GM19397 (cell line): ENCODE results near the gene SYNPO2L.
A peak's percentile ranks its signal among the peaks of the same experiment; 100 is the strongest.

ENCODE experiments used
- ATAC-seq: cut with Tn5 transposase; IDR thresholded peaks from one replicate; pipeline ENCODE4 v1.9.1; 2021; ENCODE audit warnings: mild to moderate bottlenecking, moderate library complexity; ENCODE audit not compliant: unreplicated experiment

SYNPO2L gene

DNA sequence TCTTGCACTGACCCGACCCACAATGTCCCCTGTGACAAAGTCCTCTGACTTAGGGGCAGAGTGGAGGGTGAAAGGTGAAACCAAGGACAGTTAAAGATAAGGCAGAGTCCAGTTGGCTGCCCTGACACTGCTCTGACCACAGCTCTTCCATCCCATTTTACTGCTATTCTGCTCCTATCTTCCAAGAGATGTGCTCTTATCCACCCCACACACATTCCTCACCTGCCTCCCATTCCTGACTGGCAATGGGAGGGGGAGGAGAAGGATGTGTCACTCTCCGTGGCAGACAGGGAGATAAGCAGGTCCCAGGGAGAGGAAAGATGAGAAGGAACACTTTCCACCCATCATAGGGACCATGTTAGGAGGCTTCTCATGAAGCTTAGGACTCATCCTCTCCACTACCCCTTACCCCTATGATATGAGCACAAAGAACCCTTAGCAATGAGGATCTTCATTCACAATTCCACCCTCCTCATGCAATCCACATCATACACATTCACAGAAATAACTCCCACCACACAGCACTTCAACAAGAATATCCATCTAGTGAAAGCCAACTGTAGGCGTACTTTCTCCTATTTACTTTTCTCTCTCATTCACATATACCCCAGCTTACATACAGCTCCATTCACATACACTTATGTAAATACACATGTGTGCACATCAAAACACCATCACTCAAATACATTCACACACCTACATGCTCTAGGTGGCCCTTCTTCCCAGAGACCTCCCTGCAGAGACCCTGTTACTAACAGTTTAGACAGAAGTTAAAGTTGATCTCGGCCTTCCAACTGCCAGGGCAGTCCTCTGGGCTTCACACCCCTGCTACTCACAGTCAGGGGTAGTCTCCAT lies 6.6 kb downstream of the SYNPO2L start:
- ATAC-seq, result no peak

DNA sequence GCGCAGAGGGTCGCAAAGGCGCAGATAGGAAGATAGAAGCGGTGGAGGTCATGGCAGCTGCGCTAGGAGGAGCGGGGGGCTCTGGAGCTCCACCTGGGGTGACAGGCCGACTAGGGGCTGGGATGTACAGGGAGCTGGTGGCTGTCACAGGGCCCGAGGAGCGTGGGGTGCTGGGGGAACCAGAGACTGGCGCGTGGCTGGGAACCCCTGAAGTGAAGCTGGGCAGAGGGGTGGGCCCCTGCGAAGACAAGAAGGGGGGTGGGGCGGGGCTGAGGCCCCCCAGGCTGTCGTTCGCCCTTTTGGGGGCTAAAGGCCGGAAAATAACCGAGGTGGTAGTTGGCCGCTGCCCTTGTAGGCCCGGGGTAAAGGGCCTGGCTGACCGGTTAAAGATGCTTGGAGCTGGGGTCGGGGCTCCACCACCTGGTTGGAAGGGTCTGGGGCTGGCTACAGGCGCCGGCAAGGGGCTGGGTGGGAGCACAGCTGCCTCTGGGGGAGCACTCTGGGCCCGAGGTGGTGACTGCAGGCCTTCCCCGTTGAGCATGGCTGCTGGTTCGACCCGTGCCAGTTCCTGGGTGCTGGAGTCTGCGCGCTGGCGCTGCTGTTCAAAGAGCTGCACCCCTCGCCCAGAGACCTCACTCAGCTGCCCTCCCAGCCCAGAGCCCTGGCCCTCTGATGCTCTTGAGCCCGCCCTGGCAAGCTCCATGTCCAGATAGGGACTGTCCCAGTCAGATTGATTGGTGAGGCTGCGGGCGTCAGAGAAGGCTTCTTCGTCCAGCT lies 7.8 kb downstream of the SYNPO2L start:
- no peak for ATAC-seq

DNA sequence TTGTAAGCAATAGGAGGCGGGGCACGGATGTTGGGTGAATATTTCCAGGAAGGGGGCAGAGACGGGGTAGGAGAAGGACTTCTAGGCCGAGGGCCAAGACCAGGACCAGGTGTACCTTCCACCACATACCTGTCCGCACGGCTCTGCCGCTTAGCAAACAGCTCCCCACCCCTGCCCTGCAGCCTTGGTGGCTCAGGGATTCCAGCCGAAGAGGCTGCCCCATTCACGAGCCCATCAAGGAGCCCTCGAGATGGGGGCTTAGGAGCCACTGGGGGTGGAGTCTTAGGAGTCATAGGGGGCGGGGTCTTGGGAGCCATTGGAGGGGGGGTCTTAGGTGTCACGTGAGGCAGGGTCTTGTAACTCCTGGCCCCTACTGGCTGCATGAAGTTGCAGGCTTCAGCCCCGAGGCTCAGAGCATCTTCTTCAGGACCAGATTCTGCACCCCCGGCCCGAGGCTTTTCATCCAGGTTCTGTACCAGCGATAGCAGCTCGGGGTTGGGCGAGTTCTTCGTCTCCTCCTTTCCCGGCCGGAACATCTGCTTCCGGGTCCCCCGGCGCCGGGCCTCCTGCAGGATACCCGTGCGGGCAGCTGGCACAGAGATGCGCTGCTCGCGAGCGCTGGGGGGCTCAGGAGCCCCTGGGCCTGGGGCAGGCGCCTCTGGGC lies 8.5 kb downstream of the SYNPO2L start:
- no peak for ATAC-seq

- ATAC-seq, result no peak
Measured at GRCh38 chr10:73646598-73647041, 9.2 kb downstream of the SYNPO2L start.

GRCh38 chr10:73645251-73645650 lies 10.6 kb downstream of the SYNPO2L start:
- ATAC-seq, result no peak

- ATAC-seq, result no peak
Measured at GRCh38 chr10:73644767-73645166, 11.1 kb downstream of the SYNPO2L start.

- no peak for ATAC-seq
Measured at GRCh38 chr10:73644015-73644743, 11.7 kb downstream of the SYNPO2L start.

DNA sequence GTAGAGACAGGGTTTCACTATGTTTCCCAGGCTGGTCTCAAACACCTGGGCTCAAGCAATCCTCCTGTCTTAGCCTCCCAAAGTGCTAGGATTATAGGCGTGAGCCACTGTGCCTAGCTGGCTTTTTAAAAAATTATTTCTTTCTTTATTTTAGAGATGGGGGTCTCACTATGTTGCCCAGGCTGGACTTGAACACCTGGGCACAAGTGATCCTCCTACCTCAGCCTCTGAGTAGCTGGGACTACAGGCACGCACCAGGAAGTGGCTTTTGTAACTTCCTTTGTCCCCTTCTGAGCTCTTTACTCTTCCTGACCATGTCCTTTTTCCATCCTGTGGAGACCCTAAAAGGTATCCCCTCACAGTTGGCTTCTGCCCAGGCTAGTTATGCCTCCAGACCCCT lies 12.5 kb downstream of the SYNPO2L start:
- no peak for ATAC-seq

DNA sequence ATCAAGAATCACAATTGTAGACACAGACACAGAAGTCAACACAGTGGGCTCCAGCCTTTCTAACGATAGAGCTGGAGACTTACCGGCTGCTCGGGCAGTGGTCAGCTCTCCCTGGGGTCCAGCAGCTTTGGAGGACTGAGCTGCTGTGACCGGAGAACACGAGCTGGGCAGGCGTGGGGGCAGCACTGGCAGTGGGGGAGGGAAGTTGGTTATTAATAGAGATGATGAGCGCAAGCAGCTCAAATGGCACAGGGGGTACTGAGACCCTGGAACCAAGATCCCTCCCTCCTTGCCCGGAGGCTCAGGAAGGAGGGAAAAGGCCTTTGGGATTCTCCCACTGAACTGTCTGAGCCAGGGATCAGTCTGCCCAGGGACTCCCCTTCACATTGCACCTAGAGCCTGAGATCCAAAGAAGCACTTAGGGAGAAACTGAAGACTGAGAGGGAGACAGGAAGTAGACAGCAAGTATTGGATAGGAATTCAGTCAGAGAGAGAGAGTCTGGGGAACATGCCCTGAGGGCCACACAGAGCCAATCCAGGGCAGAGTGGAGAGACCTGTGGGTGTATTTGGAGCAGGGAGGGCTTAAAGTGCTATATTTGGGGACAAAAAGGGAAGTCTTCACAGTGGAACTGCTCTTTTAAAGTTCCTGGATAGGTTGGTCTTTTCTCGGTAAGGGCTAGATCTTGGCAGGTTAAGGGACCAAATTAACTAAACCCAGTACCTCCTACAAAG lies 14.3 kb downstream of the SYNPO2L start, which contains the start of gene MYOZ1:
Gene MYOZ1, minus strand, starts transcription at position 147 of the 733 bp plus-strand sequence. CDS start 1,457 bp downstream, outside the sequence.
- no peak for ATAC-seq

DNA sequence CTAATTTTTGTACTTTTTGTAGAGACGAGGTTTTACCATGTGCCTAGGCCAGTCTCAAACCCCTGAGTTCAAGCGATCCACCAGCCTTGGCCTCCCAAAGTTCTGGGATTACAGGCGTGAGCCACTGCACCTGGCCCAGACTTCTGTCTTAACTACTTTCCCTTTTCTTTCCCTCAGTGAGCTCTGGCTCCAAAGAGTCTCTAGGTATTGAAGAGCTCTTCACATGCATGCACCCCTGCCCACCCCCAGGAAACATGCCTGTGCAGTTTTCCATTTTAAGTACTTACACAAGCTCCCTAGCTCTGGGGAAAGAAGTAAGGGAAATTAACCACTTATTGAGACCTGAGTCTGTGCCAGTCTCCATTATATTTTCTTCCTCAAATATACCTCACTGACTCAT lies 16.5 kb downstream of the SYNPO2L start:
- no peak for ATAC-seq

- ATAC-seq, result no peak
Measured at GRCh38 chr10:73635781-73636180, 20.0 kb downstream of the SYNPO2L start.

- ATAC-seq, result no peak
Measured at GRCh38 chr10:73634421-73634820, 21.4 kb downstream of the SYNPO2L start.

- no peak for ATAC-seq
Measured at GRCh38 chr10:73629165-73629564, 26.7 kb downstream of the SYNPO2L start.

GRCh38 chr10:73628405-73628804 lies 27.4 kb downstream of the SYNPO2L start:
- no peak for ATAC-seq

GRCh38 chr10:73627300-73627699 lies 28.5 kb downstream of the SYNPO2L start:
- no peak for ATAC-seq

GRCh38 chr10:73625884-73626752 lies 29.7 kb downstream of the SYNPO2L start:
- ATAC-seq, result peak; percentile 91

DNA sequence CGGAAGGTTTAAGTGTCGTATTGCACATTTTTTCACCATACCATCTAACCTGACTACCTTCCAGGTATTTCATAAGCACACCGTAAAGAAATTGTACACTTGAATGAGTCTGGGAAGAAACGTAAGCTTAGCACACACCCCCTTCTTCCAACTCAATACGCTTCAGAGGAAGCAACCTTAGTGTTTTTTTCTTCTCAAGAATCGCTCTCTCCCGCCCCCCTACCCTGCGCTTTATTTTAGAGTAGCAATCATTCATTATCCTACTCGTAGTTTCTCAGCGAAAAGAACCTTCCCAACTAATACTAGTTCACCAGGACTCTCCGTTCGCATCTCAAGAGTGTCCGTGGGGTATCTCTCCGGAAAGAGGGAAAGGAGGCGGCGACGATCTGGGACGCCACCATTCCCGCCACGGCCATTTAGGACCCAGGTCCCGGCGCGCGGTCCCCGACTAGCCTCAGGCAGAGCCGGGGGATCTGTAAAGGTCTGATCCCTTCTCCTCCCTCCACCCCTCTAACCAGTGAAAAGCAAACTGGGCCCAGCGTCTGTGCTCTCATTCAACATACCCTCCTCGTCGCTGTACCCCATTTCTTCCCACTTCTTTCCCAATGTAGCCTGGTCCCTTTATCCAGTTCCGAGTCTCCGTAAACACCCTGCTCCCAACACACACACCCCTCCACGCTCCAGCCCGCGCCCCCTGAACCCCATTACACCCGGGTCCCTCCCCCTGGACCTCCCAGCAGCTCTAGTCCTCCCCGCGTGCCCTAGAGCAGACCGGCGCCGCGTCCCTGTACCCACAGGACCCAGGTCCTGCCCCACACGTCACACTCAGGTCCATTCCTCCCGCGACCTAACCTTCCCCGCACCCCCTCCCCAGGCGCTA lies 30.6 kb downstream of the SYNPO2L start:
- peak; percentile 40 for ATAC-seq

DNA sequence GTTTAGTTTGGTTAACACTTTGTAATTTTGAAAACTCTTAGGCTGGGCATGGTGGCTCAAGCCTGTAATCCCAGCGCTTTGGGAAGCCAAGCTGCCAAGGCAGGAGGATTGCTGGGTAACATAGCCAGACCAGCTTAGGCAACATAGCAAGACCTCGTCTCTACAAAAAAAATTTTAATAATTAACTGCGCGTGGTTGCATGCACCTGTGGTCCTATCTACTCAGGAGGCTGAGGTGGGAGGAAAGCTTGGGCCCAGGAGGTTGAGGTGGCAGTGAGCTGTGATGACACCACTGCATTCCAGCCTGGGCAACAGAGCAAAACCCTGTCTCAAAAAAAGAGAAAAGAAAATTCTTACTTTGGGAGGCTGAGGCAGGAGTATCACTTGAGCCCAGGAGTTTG lies 32.8 kb downstream of the SYNPO2L start:
- no peak for ATAC-seq
